Osteocyte (in vitro differentiated cells): ENCODE measurements around the gene SIN3B. TPM values are rescaled to one million over a fixed set of nuclear protein-coding genes. Genes with fewer than 3 reads are reported as not detected.

Experiments used
- DNase-seq: peaks from one replicate; pipeline ENCODE4 v3.0.0; 2021; ENCODE audit warnings: mixed read lengths; ENCODE audit not compliant: unreplicated experiment; ENCODE audit errors: extremely low spot score
- H3K27ac Mint-ChIP-seq: one replicate; pipeline ENCODE4 v1.8.0; 2021; ENCODE audit warnings: mild to moderate bottlenecking, mixed read lengths; ENCODE audit not compliant: unreplicated experiment
- H3K27me3 Mint-ChIP-seq: one replicate; pipeline ENCODE4 v1.8.0; 2021; ENCODE audit warnings: mixed read lengths; ENCODE audit not compliant: unreplicated experiment
- H3K36me3 Mint-ChIP-seq: one replicate; pipeline ENCODE4 v1.8.0; 2021; ENCODE audit warnings: mixed read lengths; ENCODE audit not compliant: unreplicated experiment
- H3K4me1 Mint-ChIP-seq: one replicate; pipeline ENCODE4 v1.8.0; 2021; ENCODE audit warnings: mixed read lengths; ENCODE audit not compliant: unreplicated experiment
- H3K4me3 Mint-ChIP-seq: one replicate; pipeline ENCODE4 v1.8.0; 2021; ENCODE audit warnings: mild to moderate bottlenecking, moderate library complexity, mixed read lengths; ENCODE audit not compliant: unreplicated experiment
- H3K9me3 Mint-ChIP-seq: one replicate; pipeline ENCODE4 v1.8.0; 2021; ENCODE audit warnings: mixed read lengths; ENCODE audit not compliant: unreplicated experiment
- CTCF ChIP-seq: fragments of 200-600 bp; sonication (generic); IDR thresholded peaks from 2 replicates; pipeline ENCODE4 v1.5.0; 2021; ENCODE audit warnings: antibody characterized with exemption, mild to moderate bottlenecking, moderate library complexity
- total RNA-seq: library from RNA; stranded (reverse); gene quantifications from 2 replicates; pipeline ENCODE4 v1.2.1, GENCODE V29; 2021

The SIN3B gene
- total RNA-seq, 1 donor from 2014 or later = 80.0 TPM

GRCh38 chr19:16915734-16916133, 86.5 kb downstream of the SIN3B start:
- TF ChIP-seq CTCF = no peak
- peaks cover 5% of the 10 kb centered on the region for H3K27me3 Mint-ChIP-seq
- no peaks in the 10 kb centered on the region for H3K4me1 Mint-ChIP-seq
- no peak overlapping the region for H3K27ac Mint-ChIP-seq
- DNase-seq = no peak
- H3K9me3 Mint-ChIP-seq = peaks cover 16% of the 10 kb centered on the region
- H3K36me3 Mint-ChIP-seq = peaks cover 42% of the 10 kb centered on the region
- H3K4me3 Mint-ChIP-seq = no peak overlapping the region

- peaks cover 44% of the 10 kb centered on the region for H3K36me3 Mint-ChIP-seq
- H3K9me3 Mint-ChIP-seq = peaks cover 13% of the 10 kb centered on the region
- H3K27me3 Mint-ChIP-seq = peaks cover 5% of the 10 kb centered on the region
- no peak for DNase-seq
- H3K4me1 Mint-ChIP-seq = no peaks in the 10 kb centered on the region
- no peak for TF ChIP-seq CTCF
- no peak overlapping the region for H3K27ac Mint-ChIP-seq
- H3K4me3 Mint-ChIP-seq = no peak overlapping the region
These were observed 88.2 kb downstream of the SIN3B start for GRCh38 chr19:16917401-16917800.

- no peak overlapping the region for H3K27ac Mint-ChIP-seq
- no peak overlapping the region for H3K4me3 Mint-ChIP-seq
- no peaks in the 10 kb centered on the region for H3K4me1 Mint-ChIP-seq
- no peaks in the 10 kb centered on the region for H3K9me3 Mint-ChIP-seq
- peaks cover 5% of the 10 kb centered on the region for H3K27me3 Mint-ChIP-seq
- peaks cover 35% of the 10 kb centered on the region for H3K36me3 Mint-ChIP-seq
- no peak for DNase-seq
- TF ChIP-seq CTCF = no peak
These were observed 90.3 kb downstream of the SIN3B start for GRCh38 chr19:16919496-16919895.

GRCh38 chr19:16920816-16921529, 91.8 kb downstream of the SIN3B start:
- peaks cover 39% of the 10 kb centered on the region for H3K36me3 Mint-ChIP-seq
- H3K27ac Mint-ChIP-seq = no peak overlapping the region
- no peaks in the 10 kb centered on the region for H3K9me3 Mint-ChIP-seq
- TF ChIP-seq CTCF = no peak
- H3K4me3 Mint-ChIP-seq = no peak overlapping the region
- DNase-seq = no peak
- H3K4me1 Mint-ChIP-seq = no peaks in the 10 kb centered on the region
- peaks cover 2% of the 10 kb centered on the region for H3K27me3 Mint-ChIP-seq

- TF ChIP-seq CTCF = no peak
- H3K4me1 Mint-ChIP-seq = no peaks in the 10 kb centered on the region
- H3K27me3 Mint-ChIP-seq = peaks cover 2% of the 10 kb centered on the region
- H3K36me3 Mint-ChIP-seq = peaks cover 41% of the 10 kb centered on the region
- no peak for DNase-seq
- no peak overlapping the region for H3K4me3 Mint-ChIP-seq
- no peak overlapping the region for H3K27ac Mint-ChIP-seq
- peaks cover 6% of the 10 kb centered on the region for H3K9me3 Mint-ChIP-seq
These were observed 92.8 kb downstream of the SIN3B start for GRCh38 chr19:16921766-16922591.
